Smooth muscle cell of the brain vasculature (primary cell): ENCODE results near the gene NKX6-1.
A peak's percentile ranks its signal among the peaks of the same experiment; 100 is the strongest.

ENCODE experiments used
- DNase-seq: peaks from one replicate; pipeline ENCODE4 v3.0.0-alpha.2; 2012; ENCODE audit warnings: low read depth, low spot score

Gene NKX6-1

DNA sequence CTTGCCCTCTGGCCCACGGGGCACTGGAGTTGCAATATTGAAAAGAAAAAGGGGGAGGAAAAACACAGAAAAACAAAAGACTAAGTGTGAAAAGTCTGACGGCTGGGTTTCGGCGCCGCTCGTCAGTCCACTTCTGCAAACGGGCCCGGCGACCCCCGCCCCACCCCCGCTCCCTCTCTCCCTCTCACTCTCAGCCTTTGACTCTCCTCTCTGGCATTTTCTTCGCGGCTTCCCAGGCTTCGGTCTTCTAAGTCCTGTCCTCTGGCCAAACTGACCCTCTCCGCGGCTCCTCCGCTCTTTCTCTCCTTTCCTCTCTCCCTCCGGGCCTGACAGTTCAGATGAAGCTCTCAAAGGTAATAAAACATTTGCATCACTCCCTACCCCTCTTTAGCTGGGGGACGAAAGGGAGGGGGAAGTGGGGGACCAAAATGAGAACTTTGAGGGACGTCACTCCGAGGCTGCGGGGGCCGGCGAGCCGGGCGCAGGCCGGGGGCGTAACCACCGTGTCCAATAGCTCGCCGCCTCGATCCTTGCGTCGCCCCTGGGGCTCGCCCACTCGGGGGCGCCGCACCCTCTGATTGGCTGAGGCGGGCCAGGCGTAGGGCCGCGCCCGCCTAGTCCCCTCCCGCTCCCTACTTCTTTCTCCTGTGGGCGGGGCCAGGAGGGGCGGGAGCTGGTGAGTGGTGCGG is at the start of gene NKX6-1:
NKX6-1 (minus strand) TSS at position 358 of the 689 bp plus-strand sequence. CDS start 1,064 bp downstream, outside the sequence.
- peak; percentile 74 for DNase-seq

DNA sequence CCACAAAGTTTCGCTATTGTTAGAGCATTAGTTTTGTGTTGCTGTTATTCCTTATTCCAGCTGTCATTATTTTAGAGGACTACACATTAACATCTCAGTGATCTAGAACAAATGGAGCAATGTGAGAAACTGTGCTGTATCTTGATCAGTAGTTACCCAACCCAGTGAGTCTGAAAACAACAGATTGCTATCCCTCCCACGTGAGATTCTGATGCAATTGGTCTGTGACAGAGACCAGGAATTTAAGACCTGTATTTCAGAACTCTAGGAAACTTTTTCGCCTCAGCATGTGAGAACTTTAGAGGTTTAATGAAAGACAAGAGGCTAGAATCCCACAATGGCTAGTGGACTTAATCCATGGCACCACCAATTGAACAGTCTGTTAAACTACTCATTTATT is 48.1 kb upstream of the NKX6-1 start:
- no peak for DNase-seq

DNA sequence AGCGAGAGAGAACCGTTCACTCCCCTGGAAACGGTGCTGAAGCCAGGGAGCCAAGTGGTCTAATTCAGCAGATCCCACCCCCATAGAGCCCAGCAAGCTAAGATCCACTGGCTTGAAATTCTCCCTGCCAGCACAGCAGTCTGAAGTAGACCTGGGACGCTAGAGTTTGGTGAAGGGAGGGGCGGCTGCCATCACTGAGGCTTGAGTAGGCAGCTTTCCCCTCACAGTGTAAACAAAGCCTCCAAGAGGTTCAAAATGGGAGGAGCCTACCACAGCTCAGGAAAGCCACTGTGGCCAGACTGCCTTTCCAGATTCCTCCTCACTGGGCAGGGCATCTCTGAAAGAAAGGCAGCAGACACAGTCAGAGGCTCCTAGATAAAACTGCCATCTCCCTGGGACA is 46.0 kb upstream of the NKX6-1 start:
- no peak for DNase-seq

DNA sequence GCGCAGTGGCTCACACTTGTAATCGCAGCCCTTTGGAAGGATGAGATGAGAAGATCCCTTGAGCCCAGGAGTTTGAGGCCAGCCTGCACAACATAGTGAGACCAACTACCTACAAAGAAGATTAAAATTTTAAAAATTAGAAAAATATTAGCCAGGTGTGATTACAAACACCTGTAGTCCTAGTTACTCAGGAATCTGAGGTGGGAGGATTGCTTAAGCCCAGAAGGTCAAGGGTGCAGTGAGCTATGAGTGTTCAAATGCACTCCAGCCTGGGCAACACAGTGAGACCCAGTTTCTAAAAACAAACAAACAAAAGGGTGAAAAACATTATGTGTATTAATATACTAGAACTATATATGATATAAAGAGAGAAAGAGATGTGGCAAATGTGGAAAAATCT is 36.8 kb upstream of the NKX6-1 start:
- DNase-seq: no peak

DNA sequence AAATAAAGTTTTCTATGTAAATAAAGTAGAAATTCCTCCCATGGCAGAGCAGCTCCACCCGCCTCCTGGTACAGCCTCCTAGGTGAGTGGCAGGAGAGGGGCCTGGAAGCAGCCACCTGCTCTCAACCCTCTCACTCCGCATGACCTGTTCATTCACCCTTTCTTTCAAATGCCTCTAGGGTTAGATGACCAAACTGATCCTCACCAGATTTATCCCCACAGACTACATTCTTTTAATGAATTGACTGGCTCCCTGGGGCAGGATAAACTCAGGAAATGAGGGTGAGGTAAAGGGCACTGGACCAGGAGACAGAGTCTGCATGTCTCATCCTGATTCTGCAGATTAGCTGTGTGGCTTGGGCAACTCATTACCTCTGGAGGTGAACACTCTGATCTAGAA is 32.6 kb upstream of the NKX6-1 start:
- DNase-seq: no peak

GRCh38 chr4:84530871-84531270 is 31.8 kb upstream of the NKX6-1 start:
- no peak for DNase-seq

DNA sequence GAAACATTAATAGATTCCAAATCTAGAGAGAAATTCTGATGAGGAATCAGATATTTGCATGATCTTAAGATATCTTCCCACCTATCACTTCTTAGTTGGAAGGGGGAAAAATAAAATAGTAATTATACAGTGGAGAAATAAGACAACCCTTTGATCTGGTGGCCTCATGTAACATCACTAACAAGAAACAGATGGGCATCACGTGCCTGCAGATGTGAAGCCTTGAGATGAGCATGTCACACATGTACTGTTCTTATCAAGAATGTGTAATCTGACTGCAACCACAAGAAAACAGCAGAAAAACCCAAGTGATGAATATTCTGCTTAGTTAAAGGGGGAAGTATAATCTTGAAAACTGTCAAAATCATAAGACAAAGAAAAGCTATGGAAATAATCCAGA is 31.4 kb upstream of the NKX6-1 start:
- DNase-seq: no peak

- DNase-seq: no peak
These were observed 30.2 kb upstream of the NKX6-1 start for GRCh38 chr4:84529169-84529751.

DNA sequence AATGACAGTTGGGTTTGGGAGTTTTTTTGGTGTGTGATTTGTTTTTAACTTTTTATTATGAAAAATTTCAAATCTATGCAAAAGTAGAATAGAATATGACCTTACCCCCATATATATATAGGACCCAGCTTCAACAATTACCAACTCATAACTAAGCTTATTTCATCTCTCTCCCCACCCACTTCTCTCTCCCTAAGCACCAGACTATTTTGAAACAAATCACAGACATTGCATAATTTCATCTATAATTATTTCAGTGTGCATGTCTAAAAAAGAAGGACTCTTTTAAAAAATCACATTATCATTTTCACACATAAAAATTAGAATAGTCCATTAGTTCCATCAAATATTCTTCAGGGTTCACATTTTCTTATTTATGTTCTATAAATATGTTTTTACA is 28.3 kb upstream of the NKX6-1 start:
- no peak for DNase-seq

DNA sequence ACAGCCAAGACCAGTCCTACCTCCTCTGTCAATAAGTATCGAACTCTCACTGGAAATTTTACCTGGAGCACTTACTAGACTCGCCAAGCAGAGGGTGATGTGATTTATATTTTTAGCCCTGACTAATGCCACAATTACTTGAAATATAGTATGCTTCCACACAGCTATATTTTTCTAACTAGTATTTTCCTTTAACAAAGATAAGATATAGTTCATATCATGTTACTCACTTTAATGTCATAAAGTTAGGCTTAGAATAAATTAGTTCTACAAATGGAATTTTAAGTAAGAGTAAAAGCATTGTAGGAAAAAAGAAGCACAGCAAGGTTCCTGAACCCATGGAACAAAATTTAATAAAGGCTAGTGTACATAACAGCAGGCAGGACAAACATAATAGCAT is 16.0 kb upstream of the NKX6-1 start:
- no peak for DNase-seq

- no peak for DNase-seq
These were observed 13.2 kb upstream of the NKX6-1 start for GRCh38 chr4:84512277-84512676.

- DNase-seq: no peak
These were observed 12.6 kb upstream of the NKX6-1 start for GRCh38 chr4:84511703-84512102.

- DNase-seq: no peak
These were observed 8.8 kb upstream of the NKX6-1 start for GRCh38 chr4:84507941-84508340.

GRCh38 chr4:84504821-84505220 is 5.7 kb upstream of the NKX6-1 start:
- no peak for DNase-seq

DNA sequence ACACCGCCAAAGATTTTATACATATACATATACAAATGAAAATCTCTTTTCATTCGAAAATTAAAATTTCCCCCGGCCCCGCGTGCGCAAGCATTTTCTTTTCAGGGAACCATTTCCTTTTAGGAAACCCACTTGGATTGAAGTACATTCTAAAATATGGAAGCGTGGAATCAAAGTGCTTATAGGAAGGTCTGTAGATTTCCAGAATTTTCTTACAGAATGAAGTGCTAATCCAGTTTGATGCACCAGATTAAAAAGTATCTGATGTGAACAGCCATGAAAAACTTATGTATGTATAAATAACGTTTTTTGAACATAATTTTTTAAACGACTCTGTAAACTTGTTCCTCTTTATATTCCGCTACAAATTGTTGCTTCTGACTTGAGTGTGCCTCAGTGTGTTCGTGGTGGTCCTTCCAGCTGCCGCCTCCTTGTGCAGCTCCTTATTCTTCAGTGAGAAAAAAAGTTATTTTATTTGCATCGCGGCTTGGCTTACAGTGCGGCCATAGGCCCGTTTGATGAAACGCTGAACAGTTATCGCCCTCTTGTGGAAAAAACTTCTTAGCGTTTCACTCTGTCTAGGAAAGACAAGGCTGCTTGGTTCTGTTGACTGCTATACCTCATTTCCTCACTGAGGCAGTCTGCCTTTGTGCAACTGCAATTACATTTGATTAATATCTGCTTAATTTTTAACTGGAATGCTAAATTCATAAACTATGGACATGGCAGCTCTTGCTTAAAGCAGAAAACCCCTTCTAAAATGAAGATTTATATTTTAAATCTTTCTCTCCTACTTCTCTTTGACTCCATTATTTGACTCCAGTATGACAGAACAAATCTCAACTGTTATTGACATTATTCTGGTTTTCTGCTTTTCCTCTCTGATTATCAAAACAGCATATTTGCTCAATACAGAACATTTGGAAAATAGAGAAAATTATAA is 4.7 kb upstream of the NKX6-1 start:
- DNase-seq: no peak

- DNase-seq: no peak
These were observed 3.9 kb upstream of the NKX6-1 start for GRCh38 chr4:84502955-84503373.

- no peak for DNase-seq
These were observed 3.4 kb upstream of the NKX6-1 start for GRCh38 chr4:84502333-84502954.

DNA sequence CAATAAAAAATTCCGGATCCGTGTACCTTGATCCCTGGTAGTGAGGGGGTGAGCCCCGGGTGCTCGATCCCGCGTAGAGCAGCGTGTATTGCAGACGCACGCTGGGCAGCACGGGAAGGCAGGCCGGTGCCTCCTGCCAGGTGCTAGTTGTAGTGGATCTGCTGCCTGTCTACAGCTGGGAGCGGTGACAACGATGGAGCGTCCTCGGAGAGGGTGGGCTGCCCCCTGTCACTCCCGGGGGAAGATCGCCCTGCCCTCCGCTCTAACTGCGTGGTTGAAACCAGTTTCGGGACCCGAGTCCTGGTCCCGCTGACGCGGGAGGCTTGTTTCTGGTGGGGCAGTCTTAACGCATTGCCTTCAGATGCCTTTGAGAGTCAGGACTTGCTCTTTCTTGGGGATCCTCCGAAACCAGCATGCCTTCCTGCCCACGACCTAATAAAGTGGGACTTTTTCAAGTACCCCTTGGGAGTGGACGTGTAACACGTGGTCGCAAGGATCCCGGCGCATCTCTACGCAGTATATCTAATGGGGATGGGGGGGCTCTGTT is 2.7 kb upstream of the NKX6-1 start:
- no peak for DNase-seq

DNA sequence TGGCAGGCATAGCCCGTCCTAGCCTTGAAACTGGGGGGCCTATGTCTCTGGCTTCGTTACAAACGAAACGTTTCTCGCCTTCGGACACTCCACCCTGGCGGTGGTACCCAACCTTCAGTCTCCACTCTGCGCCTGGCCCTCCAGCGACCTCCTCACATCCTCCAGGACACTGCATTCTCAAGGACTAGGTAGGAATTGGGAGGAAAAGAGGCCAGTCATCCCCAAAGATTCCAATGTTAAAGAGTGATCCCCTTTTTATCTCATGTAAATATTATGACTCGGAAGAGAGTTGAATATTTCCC is 2.1 kb upstream of the NKX6-1 start:
- DNase-seq: no peak

- no peak for DNase-seq
These were observed 1.5 kb upstream of the NKX6-1 start for GRCh38 chr4:84500386-84501201.

GRCh38 chr4:84499624-84499982 is 511 bp upstream of the NKX6-1 start:
- DNase-seq: no peak
